ENCODE data around the gene OCA2.

GRCh38 chr15:28043691-28044091, 55.4 kb downstream of the OCA2 start:
- TF ChIP-seq CTCF (conservative IDR thresholded peaks at IDR 0.05; ENCODE audit: low read length) (no peak), EZH2phosphoT487 (IDR thresholded peaks at IDR 0.05; ENCODE audit: borderline replicate concordance) (no peak)

Measured in Loucy (cell line).